HG03565 (cell line): Measurements from ENCODE around the gene ACCS.

Source experiments
- ATAC-seq: cut with Tn5 transposase; IDR thresholded peaks from one replicate; pipeline ENCODE4 v1.9.1; 2021; ENCODE audit warnings: mild to moderate bottlenecking, moderate library complexity; ENCODE audit not compliant: unreplicated experiment

The ACCS gene

GRCh38 chr11:44037658-44037998, 28.4 kb upstream of the ACCS start:
- ATAC-seq, result no peak

- ATAC-seq, result no peak
These were observed 22.9 kb upstream of the ACCS start for GRCh38 chr11:44043157-44043556.

- ATAC-seq, result no peak
These were observed 19.9 kb upstream of the ACCS start for GRCh38 chr11:44046182-44046581.

- ATAC-seq, result no peak
These were observed 18.8 kb upstream of the ACCS start for GRCh38 chr11:44047298-44047697.

GRCh38 chr11:44047931-44048431, 18.1 kb upstream of the ACCS start, which contains the start of gene ACCSL:
Gene ACCSL, plus strand, starts transcription at chr11:44047981. Its CDS starts 56 bp downstream, at chr11:44048037.
- ATAC-seq, result no peak

GRCh38 chr11:44049832-44050231, 16.2 kb upstream of the ACCS start:
- no peak for ATAC-seq

GRCh38 chr11:44051171-44051570, 14.9 kb upstream of the ACCS start:
- no peak for ATAC-seq

GRCh38 chr11:44057340-44057739, 8.7 kb upstream of the ACCS start:
- no peak for ATAC-seq

- ATAC-seq, result no peak
These were observed 7.8 kb upstream of the ACCS start for GRCh38 chr11:44058275-44058674.

GRCh38 chr11:44065161-44065661, 859 bp upstream of the ACCS start:
- ATAC-seq, result no peak

GRCh38 chr11:44066732-44067141, 667 bp downstream of the ACCS start:
- no peak for ATAC-seq

- no peak for ATAC-seq
These were observed 1.2 kb downstream of the ACCS start for GRCh38 chr11:44067266-44067665.

GRCh38 chr11:44068180-44068579, 2.1 kb downstream of the ACCS start:
- ATAC-seq, result no peak

GRCh38 chr11:44071157-44071556, 5.1 kb downstream of the ACCS start:
- ATAC-seq, result no peak

- ATAC-seq, result no peak
These were observed 6.9 kb downstream of the ACCS start for GRCh38 chr11:44072757-44073658.

- no peak for ATAC-seq
These were observed 12.7 kb downstream of the ACCS start for GRCh38 chr11:44078794-44079193.

- no peak for ATAC-seq
These were observed 13.3 kb downstream of the ACCS start for GRCh38 chr11:44079376-44079775.

GRCh38 chr11:44080951-44081350, 14.9 kb downstream of the ACCS start:
- ATAC-seq, result no peak

GRCh38 chr11:44082645-44083044, 16.6 kb downstream of the ACCS start:
- ATAC-seq, result no peak

GRCh38 chr11:44083433-44083832, 17.4 kb downstream of the ACCS start:
- no peak for ATAC-seq

- ATAC-seq, result no peak
These were observed 17.8 kb downstream of the ACCS start for GRCh38 chr11:44083906-44084305.

- no peak for ATAC-seq
These were observed 19.3 kb downstream of the ACCS start for GRCh38 chr11:44085330-44085729.
